Activated naive CD4-positive, alpha-beta T cell treated with anti-CD3 and anti-CD28 coated beads, Interleukin-2, amount 50 U/mL, for 72 hours (primary cell): ENCODE measurements around the gene FANCD2. TPM values are rescaled to one million over a fixed set of nuclear protein-coding genes. Genes with fewer than 3 reads are reported as not detected.
"Not testable (repeated sequence)": the region's sequence is repeated elsewhere in the genome, so short reads cannot be mapped to it uniquely, and the experiment has no call there.

Source experiments
- ATAC-seq, 2 donors: fragments of 150-1000 bp; cut with Tn5 transposase; 2 replicates each; pipeline ENCODE4 v1.10.0; 2021; ENCODE audit warnings: mild to moderate bottlenecking in 2 of 2, moderate library complexity in 2 of 2
- DNase-seq, 2 donors: peaks; one replicate each; pipeline ENCODE4 v3.0.0; 2021 to 2022; ENCODE audit warnings: low spot score in 2 of 2
- H3K27ac Mint-ChIP-seq, 2 donors: one replicate each; pipeline ENCODE4 v1.8.0; 2022; ENCODE audit warnings: mild to moderate bottlenecking in 2 of 2, mixed read lengths in 2 of 2
- H3K36me3 Mint-ChIP-seq, 2 donors: one replicate each; pipeline ENCODE4 v1.8.0; 2022; ENCODE audit warnings: mixed read lengths in 2 of 2
- H3K9me3 Mint-ChIP-seq, 2 donors: one replicate each; pipeline ENCODE4 v1.8.0; 2022; ENCODE audit warnings: mixed read lengths in 2 of 2
- total RNA-seq, 2 donors: library from RNA; stranded (reverse); gene quantifications; one replicate each; pipeline ENCODE4 v1.2.3, GENCODE V29; 2022

Gene FANCD2
- total RNA-seq, 2 donors from 2014 or later: 69.7 to 101 TPM

GRCh38 chr3:10055097-10055496 is 28.9 kb downstream of the FANCD2 start:
- no peak overlapping the region for H3K27ac Mint-ChIP-seq
- peaks cover 18 to 27% of the 10 kb centered on the region in 2 donors for H3K36me3 Mint-ChIP-seq

GRCh38 chr3:10070077-10070476 is 43.8 kb downstream of the FANCD2 start:
- not testable (repeated sequence) for ATAC-seq, H3K27ac Mint-ChIP-seq, DNase-seq, H3K9me3 Mint-ChIP-seq
- peaks cover 33 to 43% of the 10 kb centered on the region in 2 donors for H3K36me3 Mint-ChIP-seq

More at GRCh38 chr3:10055097-10055496, 28.9 kb downstream of the FANCD2 start:
- ATAC-seq: no peak
- no peak for DNase-seq
- H3K9me3 Mint-ChIP-seq: no peaks in the 10 kb centered on the region

- no peak overlapping the region for H3K27ac Mint-ChIP-seq
- H3K9me3 Mint-ChIP-seq: no peaks in the 10 kb centered on the region
- H3K36me3 Mint-ChIP-seq: peaks cover 3 to 27% of the 10 kb centered on the region in 2 donors
- DNase-seq: no peak
- ATAC-seq: no peak
Observed at GRCh38 chr3:10074666-10075065, 48.4 kb downstream of the FANCD2 start.

- DNase-seq: no peak
- no peak overlapping the region for H3K27ac Mint-ChIP-seq
- peaks cover 13 to 33% of the 10 kb centered on the region in 2 donors for H3K36me3 Mint-ChIP-seq
- no peaks in the 10 kb centered on the region for H3K9me3 Mint-ChIP-seq
- no peak for ATAC-seq
Observed at GRCh38 chr3:10081871-10082270, 55.6 kb downstream of the FANCD2 start.

- DNase-seq (no peak), ATAC-seq (no peak)
- Mint-ChIP-seq H3K27ac (peak overlapping the region in 1 of 2 donors; percentile 26), H3K36me3 (peaks cover 6 to 18% of the 10 kb centered on the region in 2 donors), H3K9me3 (no peaks in the 10 kb centered on the region)
Observed at GRCh38 chr3:10085738-10086137, 59.5 kb downstream of the FANCD2 start.

GRCh38 chr3:10088256-10088655 is 62.0 kb downstream of the FANCD2 start:
- Mint-ChIP-seq H3K27ac (no peak overlapping the region), H3K9me3 (no peaks in the 10 kb centered on the region), H3K36me3 (peaks cover 0 to 22% of the 10 kb centered on the region in 2 donors)
- ATAC-seq (no peak), DNase-seq (no peak)

- H3K36me3 Mint-ChIP-seq: peaks cover 0 to 23% of the 10 kb centered on the region in 2 donors
- no peaks in the 10 kb centered on the region for H3K9me3 Mint-ChIP-seq
- no peak overlapping the region for H3K27ac Mint-ChIP-seq
- DNase-seq (no peak), ATAC-seq (no peak)
Observed at GRCh38 chr3:10090179-10090578, 63.9 kb downstream of the FANCD2 start.

- DNase-seq, H3K9me3 Mint-ChIP-seq, ATAC-seq, H3K27ac Mint-ChIP-seq: not testable (repeated sequence)
- H3K36me3 Mint-ChIP-seq: peaks cover 0 to 23% of the 10 kb centered on the region in 2 donors
Observed at GRCh38 chr3:10090774-10091173, 64.5 kb downstream of the FANCD2 start.

- peaks cover under 1 to 22% of the 10 kb centered on the region in 2 donors for H3K36me3 Mint-ChIP-seq
Observed at GRCh38 chr3:10091387-10091786, 65.2 kb downstream of the FANCD2 start.

GRCh38 chr3:10093678-10094077 is 67.4 kb downstream of the FANCD2 start:
- peak overlapping the region in 1 of 2 donors; percentile 22 for H3K27ac Mint-ChIP-seq
- no peaks in the 10 kb centered on the region for H3K9me3 Mint-ChIP-seq
- peaks cover 11 to 27% of the 10 kb centered on the region in 2 donors for H3K36me3 Mint-ChIP-seq
- DNase-seq (no peak), ATAC-seq (no peak)

More at GRCh38 chr3:10091387-10091786, 65.2 kb downstream of the FANCD2 start:
- ATAC-seq, DNase-seq, H3K9me3 Mint-ChIP-seq, H3K27ac Mint-ChIP-seq: not testable (repeated sequence)

- no peak for ATAC-seq
- H3K36me3 Mint-ChIP-seq: peaks cover 14 to 27% of the 10 kb centered on the region in 2 donors
- no peak overlapping the region for H3K27ac Mint-ChIP-seq
- no peaks in the 10 kb centered on the region for H3K9me3 Mint-ChIP-seq
- no peak for DNase-seq
Observed at GRCh38 chr3:10099041-10099440, 72.8 kb downstream of the FANCD2 start.

GRCh38 chr3:10106919-10107318 is 80.7 kb downstream of the FANCD2 start:
- DNase-seq: no peak
- ATAC-seq: no peak
- Mint-ChIP-seq H3K27ac (no peak overlapping the region), H3K9me3 (no peaks in the 10 kb centered on the region), H3K36me3 (peaks cover 0 to 2% of the 10 kb centered on the region in 2 donors)

- Mint-ChIP-seq H3K36me3 (no peaks in the 10 kb centered on the region), H3K27ac (no peak within 1 kb of the TSS), H3K9me3 (no peaks in the 10 kb centered on the region)
- DNase-seq (no peak), ATAC-seq (no peak)
Observed at GRCh38 chr3:10108091-10108490, 81.9 kb downstream of the FANCD2 start, which contains the start of gene FANCD2OS. Gene FANCD2OS, minus strand, starts transcription at chr3:10108255. Its CDS starts 3,481 bp downstream, at chr3:10104774.

- Mint-ChIP-seq H3K36me3 (peaks cover 15 to 23% of the 10 kb centered on the region in 2 donors), H3K9me3 (no peaks in the 10 kb centered on the region), H3K27ac (peak within 1 kb of the TSS; percentile 95 to 99)
- ATAC-seq: peak; percentile 99
- DNase-seq: peak; percentile 88 to 95
Observed at GRCh38 chr3:10115326-10116137, 89.3 kb downstream of the FANCD2 start, which contains the start of gene BRK1. Gene BRK1, plus strand, starts transcription at chr3:10115675. Its CDS starts 27 bp downstream, at chr3:10115702.

GRCh38 chr3:10116138-10116460 is 89.9 kb downstream of the FANCD2 start:
- no peaks in the 10 kb centered on the region for H3K9me3 Mint-ChIP-seq
- DNase-seq (no peak), ATAC-seq (no peak)
- peaks cover 15 to 29% of the 10 kb centered on the region in 2 donors for H3K36me3 Mint-ChIP-seq
- peak overlapping the region; percentile 95 to 99 for H3K27ac Mint-ChIP-seq

GRCh38 chr3:10116928-10117327 is 90.7 kb downstream of the FANCD2 start:
- no peak for DNase-seq
- Mint-ChIP-seq H3K27ac (peak overlapping the region in 1 of 2 donors; percentile 95), H3K9me3 (no peaks in the 10 kb centered on the region), H3K36me3 (peaks cover 15 to 32% of the 10 kb centered on the region in 2 donors)
- no peak for ATAC-seq

- ATAC-seq (no peak), DNase-seq (no peak)
- no peaks in the 10 kb centered on the region for H3K9me3 Mint-ChIP-seq
- peaks cover 15 to 38% of the 10 kb centered on the region in 2 donors for H3K36me3 Mint-ChIP-seq
- no peak overlapping the region for H3K27ac Mint-ChIP-seq
Observed at GRCh38 chr3:10119376-10119775, 93.1 kb downstream of the FANCD2 start.

- no peak overlapping the region for H3K27ac Mint-ChIP-seq
- ATAC-seq: no peak
- no peak for DNase-seq
- H3K36me3 Mint-ChIP-seq: peaks cover 7 to 35% of the 10 kb centered on the region in 2 donors
- H3K9me3 Mint-ChIP-seq: no peaks in the 10 kb centered on the region
Observed at GRCh38 chr3:10121064-10121463, 94.8 kb downstream of the FANCD2 start.
